Fibroblast of skin of left biceps (primary cell): ENCODE measurements around the gene CHST7.

Source experiments
- DNase-seq, 2 experiments: peaks; one replicate each; pipeline ENCODE4 v3.0.0-alpha.2; 2013; ENCODE audit warnings: low read depth in 2 of 2

The CHST7 gene

GRCh38 chrX:46647251-46647650 is 73.7 kb downstream of the CHST7 start:
- DNase-seq, result no peak
